Inflammatory macrophage (primary cell): ENCODE measurements around the gene GALNT9.
"Not testable (repeated sequence)": the region's sequence is repeated elsewhere in the genome, so short reads cannot be mapped to it uniquely, and the experiment has no call there.

Experiments
- DNase-seq, 2 donors: peaks; one replicate each; pipeline ENCODE4 v3.0.0-alpha.2; 2020 to 2022

The GALNT9 gene

DNA sequence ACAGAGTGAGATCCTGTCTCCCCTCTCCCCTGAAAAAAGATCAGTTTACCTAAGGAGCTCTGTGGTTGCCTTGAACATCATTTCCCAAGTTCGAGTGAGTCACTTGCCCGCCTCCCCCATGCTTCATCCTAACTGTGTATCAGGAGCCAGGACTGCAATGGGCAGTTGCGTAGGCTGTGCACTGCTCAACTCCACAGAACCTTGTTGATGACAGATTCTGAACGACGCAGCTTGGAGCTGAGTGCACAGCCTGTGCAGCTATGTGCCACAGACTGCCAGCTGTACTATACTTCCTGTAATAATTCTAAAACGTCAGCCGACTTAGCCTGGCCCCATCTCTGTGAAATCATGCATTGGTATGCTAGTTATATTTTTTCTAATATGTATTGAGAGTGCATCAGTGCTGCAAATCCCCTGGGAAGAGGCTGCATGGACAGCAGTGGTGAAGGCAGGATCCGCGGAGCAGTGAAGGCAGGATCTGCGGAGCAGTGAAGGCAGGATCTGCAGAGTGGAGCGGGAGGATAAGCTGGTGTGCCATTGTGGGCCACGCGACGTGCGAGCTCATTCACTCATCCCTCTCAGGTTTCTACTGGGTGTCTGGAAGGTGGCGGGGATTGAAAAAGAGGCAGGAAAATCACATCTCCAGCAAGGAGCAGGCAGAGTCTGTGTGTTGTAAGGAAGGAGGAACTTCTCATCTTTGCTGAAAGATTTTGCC, 80.8 kb downstream of the GALNT9 start:
- DNase-seq: peak; percentile 6 to 60

DNA sequence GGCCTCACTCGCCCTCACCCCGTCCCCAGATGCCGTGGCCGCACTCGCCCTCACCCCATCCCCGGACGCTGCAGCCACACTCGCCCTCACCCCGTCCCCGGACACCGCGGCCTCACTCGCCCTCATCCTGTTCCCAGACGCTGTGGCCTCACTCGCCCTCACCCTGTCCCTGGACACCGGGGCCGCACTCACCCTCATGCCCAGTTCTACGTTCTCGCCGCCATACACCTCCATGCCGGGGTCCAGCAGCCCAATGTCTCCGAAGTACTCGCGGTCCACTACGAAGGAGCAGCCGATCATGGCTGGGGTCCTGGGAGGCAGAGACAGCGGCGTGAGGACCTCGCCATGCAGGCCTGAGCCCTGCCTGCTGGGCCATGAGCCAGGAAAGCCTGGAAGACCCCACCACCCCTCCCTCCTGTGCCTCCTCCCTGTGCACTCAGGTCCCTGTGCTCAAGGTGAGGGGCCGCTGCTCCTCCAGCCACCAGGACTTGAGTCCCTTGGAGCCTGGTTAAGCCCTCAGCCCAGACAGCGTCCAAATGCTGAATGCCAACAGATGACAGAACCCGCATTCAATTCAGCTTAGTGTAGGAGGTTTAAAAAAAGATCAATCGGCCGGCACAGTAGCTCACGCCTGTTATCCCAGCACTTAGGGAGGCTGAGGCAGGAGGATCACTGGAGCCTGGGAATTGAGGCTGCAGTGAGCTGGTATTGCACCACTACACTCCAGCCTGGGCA, 81.5 kb downstream of the GALNT9 start:
- no peak for DNase-seq

DNA sequence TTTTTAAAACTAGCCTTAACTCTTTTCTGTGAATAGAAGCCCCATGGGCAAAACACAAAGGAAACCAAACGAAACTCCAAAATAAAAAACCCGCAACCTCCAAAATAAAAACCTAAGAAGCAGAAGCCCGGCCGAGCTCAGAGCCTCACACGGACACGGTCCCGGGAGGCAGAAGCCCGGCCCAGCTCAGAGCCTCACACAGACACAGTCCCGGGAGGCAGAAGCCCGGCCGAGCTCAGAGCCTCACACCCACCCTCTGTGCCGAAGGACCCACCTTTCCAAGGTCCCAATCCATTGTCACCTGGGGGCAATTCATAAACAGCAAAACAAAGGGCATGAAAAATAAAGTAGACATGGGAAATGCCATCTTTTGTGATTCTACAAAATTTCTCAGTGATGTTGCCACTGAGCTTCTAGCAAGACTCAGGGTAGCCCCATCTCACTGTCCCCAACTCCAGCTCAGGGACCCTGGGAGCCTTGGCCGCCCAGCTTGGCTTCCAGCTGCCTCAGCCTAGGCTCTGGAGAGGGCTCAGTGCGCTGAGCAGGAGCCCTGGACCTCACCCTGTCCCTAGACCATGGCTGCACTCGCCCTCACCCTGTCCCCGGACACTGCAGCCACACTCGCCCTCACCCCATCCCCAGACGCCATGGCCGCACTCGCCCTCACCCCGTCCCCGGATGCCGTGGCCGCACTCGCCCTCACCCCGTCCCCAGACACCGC, 82.2 kb downstream of the GALNT9 start:
- DNase-seq: no peak

GRCh38 chr12:132245521-132246101, 83.8 kb downstream of the GALNT9 start:
- no peak for DNase-seq

- DNase-seq: no peak
Measured at GRCh38 chr12:132244724-132245295, 84.6 kb downstream of the GALNT9 start.

- no peak for DNase-seq
Measured at GRCh38 chr12:132243596-132244310, 85.6 kb downstream of the GALNT9 start.

DNA sequence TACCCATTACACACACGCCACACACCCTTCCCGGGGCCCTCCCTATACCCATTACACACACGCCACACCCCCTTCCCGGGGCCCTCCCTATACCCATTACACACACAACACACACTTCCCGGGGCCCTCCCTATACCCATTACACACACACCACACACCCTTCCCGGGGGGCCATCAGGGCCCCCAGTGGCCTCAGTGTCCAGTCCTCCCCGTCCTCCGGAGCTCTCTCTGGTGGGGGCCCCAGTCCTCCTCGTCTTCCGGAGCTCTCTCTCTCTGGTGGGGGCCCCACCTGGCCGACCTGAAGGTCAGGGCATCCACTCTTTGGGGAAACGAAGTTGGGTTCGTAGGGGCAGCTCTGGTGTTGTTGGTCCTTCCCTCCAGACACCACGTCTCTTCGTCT, 86.2 kb downstream of the GALNT9 start:
- DNase-seq: not testable (repeated sequence)

DNA sequence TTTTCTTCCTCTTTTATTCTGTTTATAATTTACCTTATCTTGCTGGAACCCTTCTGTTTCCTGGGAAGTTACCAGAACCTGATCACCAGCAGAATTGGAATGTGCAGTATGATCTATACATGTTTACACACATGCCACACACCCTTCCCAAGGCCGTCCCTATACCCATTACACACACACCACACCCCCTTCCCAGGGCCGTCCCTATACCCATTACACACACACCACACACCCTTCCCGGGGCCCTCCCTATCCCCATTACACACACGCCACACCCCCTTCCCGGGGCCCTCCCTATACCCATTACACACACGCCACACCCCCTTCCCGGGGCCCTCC, 88.8 kb downstream of the GALNT9 start:
- not testable (repeated sequence) for DNase-seq

- DNase-seq: no peak
Measured at GRCh38 chr12:132239796-132240668, 89.4 kb downstream of the GALNT9 start.

DNA sequence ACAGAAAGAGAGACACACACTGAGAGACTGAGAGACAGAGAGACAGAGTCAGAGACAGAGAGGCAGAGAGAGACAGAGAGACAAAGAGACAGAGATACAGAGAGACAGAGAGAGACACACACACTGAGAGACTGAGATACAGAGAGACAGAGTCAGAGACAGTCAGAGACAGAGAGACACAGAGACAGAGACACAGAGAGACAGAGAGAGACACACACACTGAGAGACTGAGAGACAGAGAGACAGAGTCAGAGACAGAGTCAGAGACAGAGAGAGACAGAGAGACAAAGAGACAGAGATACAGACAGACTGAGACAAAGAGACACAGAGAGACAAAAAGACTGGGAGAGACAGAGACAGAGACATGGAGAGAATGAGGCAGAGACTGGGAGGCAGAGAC, 90.0 kb downstream of the GALNT9 start:
- DNase-seq: no peak

GRCh38 chr12:132238884-132239283, 90.5 kb downstream of the GALNT9 start:
- DNase-seq: no peak

DNA sequence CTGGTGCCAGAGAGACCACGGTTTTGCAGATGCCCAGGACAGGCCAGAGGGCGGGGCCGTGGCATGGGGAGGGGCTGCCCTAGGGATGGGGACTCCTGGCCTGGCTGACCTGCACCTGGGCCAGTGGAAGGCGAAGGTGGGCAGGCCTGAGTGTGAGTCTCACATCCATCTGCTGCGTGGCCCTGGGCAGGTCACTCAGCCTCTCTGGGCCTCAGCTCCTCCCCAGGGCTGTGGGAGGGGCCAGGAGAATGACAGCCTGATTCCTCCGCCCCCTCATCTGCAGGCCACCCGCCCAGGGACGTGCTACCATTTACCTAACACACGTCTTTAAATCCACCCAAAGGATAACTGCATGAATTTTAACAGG, 90.9 kb downstream of the GALNT9 start:
- DNase-seq: no peak

DNA sequence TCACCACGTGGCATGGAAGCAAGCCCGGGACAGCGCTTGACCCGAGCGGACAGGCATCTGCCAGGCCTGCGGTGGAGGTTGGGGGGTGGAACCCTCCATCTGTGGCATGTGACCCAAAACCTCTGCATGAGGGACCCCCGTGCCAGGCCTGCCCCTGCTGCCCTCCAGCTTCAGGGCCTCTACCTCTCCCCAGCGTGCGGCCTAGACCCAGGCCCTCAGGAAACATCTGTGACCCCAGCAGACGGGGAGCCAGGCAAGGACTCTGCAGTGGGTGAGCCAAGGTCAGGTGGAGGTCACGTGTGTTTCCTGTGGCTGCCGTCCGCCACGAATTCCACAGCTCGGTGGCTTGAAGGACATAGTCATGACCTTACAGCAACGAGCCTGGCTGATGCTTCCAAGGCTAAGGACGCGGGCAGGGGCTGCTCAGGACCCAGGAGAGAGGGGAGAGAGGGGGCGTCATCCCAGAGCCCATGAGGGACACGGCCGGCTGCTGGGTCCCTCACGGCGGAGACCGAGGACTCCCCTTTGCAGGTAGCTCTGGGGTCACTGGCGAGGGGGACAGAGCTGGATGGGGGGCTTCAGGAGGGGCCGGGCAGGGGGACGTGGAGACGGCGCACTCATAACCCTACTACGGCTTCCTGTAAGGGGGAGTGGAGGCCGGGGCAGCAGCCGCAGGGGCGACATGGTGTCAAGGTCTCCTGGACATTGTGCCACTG, 91.5 kb downstream of the GALNT9 start:
- DNase-seq: no peak

DNA sequence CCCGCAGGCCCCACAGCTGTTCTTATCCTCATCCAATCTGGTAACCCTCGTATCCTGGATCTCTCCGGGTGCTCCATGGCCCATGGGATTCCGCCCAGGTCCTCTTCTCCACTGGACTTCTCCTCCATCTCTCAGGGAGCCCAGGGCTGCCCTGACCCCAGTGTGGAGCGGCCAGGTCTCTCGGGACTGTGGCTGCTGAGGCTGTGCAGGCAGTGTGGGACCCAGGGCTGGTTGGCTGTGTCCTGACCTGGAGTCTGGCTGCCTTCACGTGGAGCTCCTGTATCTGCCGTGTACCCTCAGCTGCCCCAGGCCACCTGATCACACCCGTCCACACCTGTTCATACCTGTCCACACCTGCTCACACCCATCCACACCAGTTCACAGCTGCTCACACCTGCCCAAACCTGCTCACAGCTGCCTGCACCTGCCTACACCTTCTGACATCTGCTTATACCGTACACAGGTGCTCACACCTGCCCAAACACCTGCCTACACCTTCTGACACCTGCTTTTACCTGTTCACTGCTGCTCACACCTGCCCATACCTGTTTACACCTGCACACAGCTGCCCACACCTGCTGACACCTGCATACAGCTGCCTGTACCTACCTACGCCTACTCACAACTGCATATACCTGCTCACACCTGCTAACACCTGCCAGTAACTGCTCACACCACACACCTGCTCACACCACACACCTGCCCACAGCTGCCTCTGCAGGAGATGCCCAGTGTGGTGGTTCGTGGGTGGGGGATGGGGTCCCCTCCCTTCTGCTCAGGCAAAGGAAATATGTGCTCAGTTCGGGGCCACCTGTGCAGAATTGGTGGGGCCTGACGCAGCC, 92.2 kb downstream of the GALNT9 start:
- DNase-seq: no peak

DNA sequence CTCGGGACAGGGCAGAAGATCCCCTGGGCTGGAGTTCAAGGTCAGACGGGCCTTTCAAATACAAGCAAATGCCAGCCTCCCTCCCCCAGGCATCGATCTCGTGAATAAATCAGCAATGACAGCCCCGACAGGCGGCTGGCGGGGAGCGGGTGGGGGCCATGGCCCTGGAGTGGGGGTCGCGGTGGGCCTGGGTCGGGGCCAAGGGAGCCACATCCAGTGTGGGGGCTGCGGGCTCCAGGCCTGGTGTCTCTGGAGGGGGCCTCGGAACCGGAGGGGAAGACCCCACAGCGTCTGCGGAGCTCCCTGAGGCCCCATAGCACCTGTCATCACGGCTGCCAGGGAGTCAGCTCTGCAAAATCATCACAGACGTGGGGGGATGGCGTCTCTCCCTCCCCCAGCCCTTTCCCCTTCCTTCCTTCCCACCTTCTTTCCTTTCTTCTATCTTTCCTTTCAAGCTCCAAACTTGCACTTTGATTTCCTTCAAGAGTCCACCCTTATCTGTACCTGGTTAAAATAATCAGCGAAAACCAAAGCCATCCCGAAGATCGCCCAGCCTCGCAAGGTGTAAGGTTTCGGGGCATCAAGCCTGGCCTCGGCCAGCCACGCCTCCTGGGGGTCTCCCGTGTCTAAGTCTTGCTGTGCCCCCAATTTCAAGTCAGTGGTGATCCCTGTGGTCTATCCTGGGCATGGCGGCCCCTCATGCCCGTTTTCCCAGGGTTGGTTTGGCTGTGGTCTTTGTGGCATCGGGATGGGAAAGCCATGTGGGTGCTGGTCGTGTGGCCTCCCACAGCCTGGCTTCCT, 93.1 kb downstream of the GALNT9 start:
- DNase-seq: no peak

DNA sequence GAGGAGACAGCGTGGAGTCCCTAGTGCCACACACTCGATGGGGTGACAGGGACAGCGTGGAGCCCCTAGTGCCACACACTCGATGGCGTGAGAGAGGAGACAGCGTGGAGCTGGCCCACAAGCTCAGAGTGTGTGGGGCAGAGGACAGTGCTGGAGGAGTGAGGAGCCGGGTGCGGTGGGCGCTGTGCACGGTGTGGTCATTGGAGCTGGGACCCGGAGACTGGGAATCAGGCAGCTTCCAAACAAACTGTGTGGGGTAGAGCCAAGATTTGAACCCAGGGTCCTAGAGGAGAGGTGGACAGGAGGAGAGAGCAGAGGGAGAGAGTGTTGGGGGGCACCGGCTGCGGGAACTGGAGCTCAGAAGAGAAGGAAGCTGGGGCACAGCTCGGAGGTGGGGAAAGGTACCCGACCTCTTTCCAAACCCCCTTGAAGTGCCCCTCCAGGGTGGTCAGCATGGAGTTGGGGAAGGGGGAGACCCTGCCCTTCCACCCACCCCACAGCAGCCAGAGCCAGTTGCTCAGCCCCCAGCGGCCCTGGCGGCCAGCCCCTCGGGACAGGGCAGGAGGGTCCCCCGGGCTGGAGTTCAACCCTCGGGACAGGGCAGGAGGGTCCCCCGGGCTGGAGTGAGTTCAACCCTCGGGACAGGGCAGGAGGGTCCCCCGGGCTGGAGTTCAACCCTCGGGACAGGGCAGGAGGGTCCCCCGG, 94.1 kb downstream of the GALNT9 start:
- no peak for DNase-seq

- no peak for DNase-seq
Measured at GRCh38 chr12:132230381-132230780, 99.0 kb downstream of the GALNT9 start.

DNA sequence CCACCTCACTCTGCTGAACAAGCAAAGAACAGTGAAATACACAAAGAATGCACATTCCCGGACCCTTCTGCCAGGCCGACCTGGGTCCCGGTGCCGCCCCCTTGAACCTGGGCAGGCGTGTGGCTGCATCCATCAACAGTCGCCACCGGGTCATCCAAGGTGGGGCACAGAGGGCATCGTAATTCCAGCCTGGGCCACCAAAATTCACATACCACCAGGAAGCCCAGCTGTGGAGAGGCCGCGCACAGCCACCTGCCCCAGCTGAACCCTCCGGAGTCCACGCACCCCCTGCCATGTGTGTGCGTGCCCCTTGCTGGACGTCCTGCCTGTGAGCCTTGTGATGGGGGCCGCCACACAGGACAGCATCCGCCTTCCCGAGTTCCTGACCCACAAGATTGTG, 99.5 kb downstream of the GALNT9 start:
- no peak for DNase-seq
